K562 (cell line): ENCODE data around the gene SALL3. TPM values are rescaled to one million over a fixed set of nuclear protein-coding genes. Genes with fewer than 3 reads are reported as not detected.

ENCODE experiments used
- ATAC-seq: fragments of 200-7000 bp; cut with Tn5 transposase; 3 replicates; pipeline ENCODE4 v1.9.1; 2020; ENCODE audit warnings: moderate library complexity
- BruUV-seq: library from RNA; stranded (reverse); fragments of 400-500 nt; replicated peaks from 2 replicates; lab custom pipeline; 2021; lab: Mats Ljungman, UMichigan
- CTCF ChIA-PET: fragments of 300-600 bp; formaldehyde crosslinking; extraction: SDS; loops from one replicate; lab custom pipeline; 2021; ENCODE audit warnings: low intra/inter-chr PET ratio; lab: Yijun Ruan, JAX
- POLR2A ChIA-PET: fragments of 300-600, 350-650 bp; sonication (Branson Sonifier 250); formaldehyde crosslinking; extraction: SDS; loops from one replicate; lab custom pipeline; 2021; ENCODE audit warnings: antibody characterized with exemption, inconsistent platforms; lab: Yijun Ruan, JAX
- DNase-seq, 4 experiments: peaks; one replicate each; pipeline versions ENCODE4 v3.0.0 to v3.0.0-alpha.2; 2011 to 2018; ENCODE audit warnings: low spot score in 3 of 4, mixed read lengths in 3 of 4; ENCODE audit errors: extremely low read depth in 1 of 4
- FAIRE-seq: peaks from 2 replicates; lab custom pipeline; 2011; peaks lifted over from hg19 to GRCh38; lab: Jason Lieb, UNC
- H2AFZ ChIP-seq: 2 replicates; pipeline ENCODE4 v1.6.0; 2011; ENCODE audit warnings: low read depth, low read length, control low read depth, inconsistent platforms
- H3K27ac ChIP-seq: fragments of 200-600 bp; 3 replicates; pipeline ENCODE4 v1.8.0; 2011; ENCODE audit warnings: low read depth, mild to moderate bottlenecking, control low read depth, inconsistent platforms, low read length, moderate library complexity, mixed read lengths; ENCODE audit errors: extremely low read depth
- H3K27me3 ChIP-seq, 2 experiments: fragments of 300-600 bp in 1 of 2; 2 replicates in 1 of 2; 3 replicates in 1 of 2; pipeline versions ENCODE4 v1.6.0 to v1.8.0; 2011; ENCODE audit warnings: inconsistent platforms in 2 of 2, low read length in 2 of 2, mild to moderate bottlenecking in 1 of 2, mixed read lengths in 1 of 2, moderate library complexity in 1 of 2; ENCODE audit not compliant: control insufficient read depth in 2 of 2, insufficient read depth in 2 of 2
- H3K36me3 ChIP-seq: fragments of 300-600 bp; 3 replicates; pipeline ENCODE4 v1.8.0; 2011; ENCODE audit warnings: mild to moderate bottlenecking, low read length, inconsistent platforms; ENCODE audit not compliant: control insufficient read depth, insufficient read depth
- H3K4me1 ChIP-seq, 2 experiments: fragments of 200-600 bp in 1 of 2; replicated peaks in 1 of 2; 2 replicates in 1 of 2; 3 replicates in 1 of 2; pipeline versions ENCODE4 v1.5.1 to v1.8.0; 2011; ENCODE audit warnings: inconsistent platforms in 2 of 2, low read length in 2 of 2, mild to moderate bottlenecking in 1 of 2, mixed read lengths in 1 of 2, moderate library complexity in 1 of 2; ENCODE audit not compliant: control insufficient read depth in 2 of 2, insufficient read depth in 2 of 2
- H3K4me2 ChIP-seq: 2 replicates; pipeline ENCODE4 v1.6.1; 2011; ENCODE audit warnings: low read length, control low read depth, inconsistent platforms, mixed read lengths; ENCODE audit not compliant: insufficient read depth
- H3K4me3 ChIP-seq: fragments of 200-600 bp; sonication (generic), shearing (Covaris generic); 2 replicates; pipeline ENCODE4 v1.5.1; 2016; ENCODE audit warnings: control low read depth, inconsistent platforms
- H3K79me2 ChIP-seq: fragments of 200-600 bp; 3 replicates; pipeline ENCODE4 v1.8.0; 2011; ENCODE audit warnings: low read length, inconsistent platforms; ENCODE audit not compliant: control insufficient read depth, insufficient read depth
- H3K9ac ChIP-seq, 2 experiments: 2 replicates each; pipeline versions ENCODE4 v1.6.0 to v1.6.1; 2011; ENCODE audit warnings: low read depth in 2 of 2, low read length in 2 of 2, control low read depth in 1 of 2, inconsistent platforms in 1 of 2, mild to moderate bottlenecking in 1 of 2, mixed read lengths in 1 of 2; ENCODE audit not compliant: insufficient read depth in 1 of 2
- H3K9me1 ChIP-seq: one replicate; pipeline ENCODE4 v1.6.0; 2011; ENCODE audit warnings: inconsistent platforms, mild to moderate bottlenecking, low read length, moderate library complexity; ENCODE audit not compliant: control insufficient read depth, insufficient read depth
- H3K9me3 ChIP-seq: replicated peaks from 2 replicates; pipeline ENCODE4 v1.5.1; 2011; ENCODE audit warnings: low read depth, low read length, inconsistent platforms; ENCODE audit not compliant: control insufficient read depth, insufficient read depth
- H4K20me1 ChIP-seq: replicated peaks from 2 replicates; pipeline ENCODE4 v1.6.1; 2011; ENCODE audit warnings: low read length, inconsistent platforms, mixed read lengths; ENCODE audit not compliant: control insufficient read depth, insufficient read depth
- ARHGAP35 ChIP-seq: fragments of 450-650 bp; IDR thresholded peaks from 2 replicates; pipeline ENCODE4 v1.6.1; 2018; ENCODE audit not compliant: partially characterized antibody
- ILF3 ChIP-seq: fragments of 450-650 bp; IDR thresholded peaks from 2 replicates; pipeline ENCODE4 v1.6.1; 2018; ENCODE audit warnings: antibody characterized with exemption, mild to moderate bottlenecking, moderate library complexity, borderline replicate concordance
- NR2F6 ChIP-seq: fragments of 450-650 bp; formaldehyde crosslinking; IDR thresholded peaks from 2 replicates; pipeline ENCODE4 v1.4.0; 2020; ENCODE audit warnings: mild to moderate bottlenecking
- POLR2AphosphoS5 ChIP-seq: IDR thresholded peaks from 2 replicates; pipeline ENCODE4 v1.6.1; 2011; ENCODE audit warnings: mild to moderate bottlenecking, low read depth, low read length, moderate library complexity; ENCODE audit not compliant: control insufficient read depth, insufficient read depth
- SAFB2 ChIP-seq: fragments of 200-400 bp; formaldehyde crosslinking; IDR thresholded peaks from 2 replicates; pipeline ENCODE4 v1.6.1; 2018; ENCODE audit warnings: borderline replicate concordance, low read length, low read depth, moderate library complexity; ENCODE audit not compliant: severe bottlenecking
- WGBS: fragments of 100-300 bp; shearing (Covaris generic); methylation state at CpG from one replicate; pipeline ENCODE4 v1.1.6; 2016; ENCODE audit warnings: low coverage, mixed read lengths; ENCODE audit not compliant: insufficient coverage; ENCODE audit errors: missing lambda C conversion rate; 5-methylcytosine and 5-hydroxymethylcytosine counted together
- in situ Hi-C: fragments of 300-500 bp; cut with MboI; formaldehyde crosslinking; loops from 4 replicates; pipeline ENCODE4 v1.15.0; 2018; ENCODE audit warnings: inconsistent platforms, mixed read lengths
- intact Hi-C: fragments of 100-400 bp; cut with micrococcal nuclease; formaldehyde crosslinking; loops from 2 replicates; pipeline ENCODE4 v1.14.2; 2022
- polyA plus RNA-seq, 8 experiments: library from polyadenylated mRNA; depleted of rRNA in 4 of 8; stranded (reverse) in 5 of 8; unstranded in 3 of 8; fragments of >200 nt; fragmentation: Nextera tagmentation in 2 of 8; fragmentation: Illumina TruSeq in 1 of 8; extraction: Ambion mirVana in 2 of 8; extraction: Trizol in 1 of 8; gene quantifications; 2 replicates each; pipeline versions ENCODE4 v1.2.1 to v1.2.3, GENCODE V29; 2011 to 2014; ENCODE audit warnings: inconsistent platforms in 1 of 8, missing spikeins in 1 of 8
- total RNA-seq, 7 experiments: library from RNA; depleted of rRNA in 6 of 7; stranded (reverse); fragments of >200 nt in 6 of 7; fragmentation: Illumina TruSeq in 2 of 7; extraction: Trizol in 2 of 7; gene quantifications; 2 replicates each; pipeline versions ENCODE4 v1.2.1 to v1.2.3, GENCODE V29; 2011 to 2021; ENCODE audit warnings: low replicate concordance in 1 of 7
- TF ChIP-seq, protein P1 (sequence below), 2 experiments: fragments of 450-650 bp; formaldehyde crosslinking in 1 of 2; IDR thresholded peaks; 2 replicates each; pipeline versions ENCODE4 v1.4.0 to v1.6.1; 2014 to 2020; ENCODE audit warnings: mild to moderate bottlenecking in 2 of 2, borderline replicate concordance in 1 of 2, low read depth in 1 of 2
- TF ChIP-seq, protein P2 (sequence below): fragments of 450-650 bp; IDR thresholded peaks from 2 replicates; pipeline ENCODE4 v1.6.1; 2016; ENCODE audit warnings: borderline replicate concordance
- TF ChIP-seq, protein P3 (sequence below): fragments of 250-450 bp; sonication (Bioruptor Pico); IDR thresholded peaks from 2 replicates; pipeline ENCODE4 v1.8.0; 2021; ENCODE audit warnings: moderate library complexity, mild to moderate bottlenecking, inconsistent platforms

SALL3 gene
- total and polyA plus RNA-seq, 9 of the 15 experiments (the other 6 are each of a cell fraction or from before 2014, with no cell fraction given): not detected

GRCh38 chr18:78978349-78979055 is 1.1 kb upstream of the SALL3 start:
- Histone ChIP-seq H3K27me3 (0 out of 5 replicates have a peak, but pooled peaks cover 0 to 5% of the 10 kb centered on the region in 2 experiments), H3K9ac (no peak overlapping the region), H3K9me3 (no peaks in the 10 kb centered on the region), H3K79me2 (no peaks in the 10 kb centered on the region), H3K4me2 (no peak overlapping the region), H3K27ac (no peak overlapping the region), H3K9me1 (no peaks in the 10 kb centered on the region), H3K36me3 (no peaks in the 10 kb centered on the region), H3K4me3 (no peak overlapping the region), H3K4me1 (no peaks in the 10 kb centered on the region; a peak in 1 of 5 replicates), H4K20me1 (no peaks in the 10 kb centered on the region), H2AFZ (no peak overlapping the region)
- ATAC-seq (no peak), FAIRE-seq (no peak), DNase-seq (no peak)
- in situ Hi-C loops (no loop called here), intact Hi-C loops (no loop called here)
- BruUV-seq: no TSS peak
- 13% methylated on average over 6 of the region's 80 CpGs for WGBS
- ChIA-PET POLR2A (no interaction called here), CTCF (no interaction called here)
- no peak for TF ChIP-seq NR2F6 (CRISPR knock-in tag)
- no peak for TF ChIP-seq POLR2AphosphoS5
- TF ChIP-seq, protein P1, sequence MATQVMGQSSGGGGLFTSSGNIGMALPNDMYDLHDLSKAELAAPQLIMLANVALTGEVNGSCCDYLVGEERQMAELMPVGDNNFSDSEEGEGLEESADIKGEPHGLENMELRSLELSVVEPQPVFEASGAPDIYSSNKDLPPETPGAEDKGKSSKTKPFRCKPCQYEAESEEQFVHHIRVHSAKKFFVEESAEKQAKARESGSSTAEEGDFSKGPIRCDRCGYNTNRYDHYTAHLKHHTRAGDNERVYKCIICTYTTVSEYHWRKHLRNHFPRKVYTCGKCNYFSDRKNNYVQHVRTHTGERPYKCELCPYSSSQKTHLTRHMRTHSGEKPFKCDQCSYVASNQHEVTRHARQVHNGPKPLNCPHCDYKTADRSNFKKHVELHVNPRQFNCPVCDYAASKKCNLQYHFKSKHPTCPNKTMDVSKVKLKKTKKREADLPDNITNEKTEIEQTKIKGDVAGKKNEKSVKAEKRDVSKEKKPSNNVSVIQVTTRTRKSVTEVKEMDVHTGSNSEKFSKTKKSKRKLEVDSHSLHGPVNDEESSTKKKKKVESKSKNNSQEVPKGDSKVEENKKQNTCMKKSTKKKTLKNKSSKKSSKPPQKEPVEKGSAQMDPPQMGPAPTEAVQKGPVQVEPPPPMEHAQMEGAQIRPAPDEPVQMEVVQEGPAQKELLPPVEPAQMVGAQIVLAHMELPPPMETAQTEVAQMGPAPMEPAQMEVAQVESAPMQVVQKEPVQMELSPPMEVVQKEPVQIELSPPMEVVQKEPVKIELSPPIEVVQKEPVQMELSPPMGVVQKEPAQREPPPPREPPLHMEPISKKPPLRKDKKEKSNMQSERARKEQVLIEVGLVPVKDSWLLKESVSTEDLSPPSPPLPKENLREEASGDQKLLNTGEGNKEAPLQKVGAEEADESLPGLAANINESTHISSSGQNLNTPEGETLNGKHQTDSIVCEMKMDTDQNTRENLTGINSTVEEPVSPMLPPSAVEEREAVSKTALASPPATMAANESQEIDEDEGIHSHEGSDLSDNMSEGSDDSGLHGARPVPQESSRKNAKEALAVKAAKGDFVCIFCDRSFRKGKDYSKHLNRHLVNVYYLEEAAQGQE (IDR thresholded peaks at IDR 0.05; ENCODE audit: borderline replicate concordance): no peak
- TF ChIP-seq, protein P1 (CRISPR knock-in tag; IDR thresholded peaks at IDR 0.05; ENCODE audit: low read depth): no peak
- TF ChIP-seq, protein P2, sequence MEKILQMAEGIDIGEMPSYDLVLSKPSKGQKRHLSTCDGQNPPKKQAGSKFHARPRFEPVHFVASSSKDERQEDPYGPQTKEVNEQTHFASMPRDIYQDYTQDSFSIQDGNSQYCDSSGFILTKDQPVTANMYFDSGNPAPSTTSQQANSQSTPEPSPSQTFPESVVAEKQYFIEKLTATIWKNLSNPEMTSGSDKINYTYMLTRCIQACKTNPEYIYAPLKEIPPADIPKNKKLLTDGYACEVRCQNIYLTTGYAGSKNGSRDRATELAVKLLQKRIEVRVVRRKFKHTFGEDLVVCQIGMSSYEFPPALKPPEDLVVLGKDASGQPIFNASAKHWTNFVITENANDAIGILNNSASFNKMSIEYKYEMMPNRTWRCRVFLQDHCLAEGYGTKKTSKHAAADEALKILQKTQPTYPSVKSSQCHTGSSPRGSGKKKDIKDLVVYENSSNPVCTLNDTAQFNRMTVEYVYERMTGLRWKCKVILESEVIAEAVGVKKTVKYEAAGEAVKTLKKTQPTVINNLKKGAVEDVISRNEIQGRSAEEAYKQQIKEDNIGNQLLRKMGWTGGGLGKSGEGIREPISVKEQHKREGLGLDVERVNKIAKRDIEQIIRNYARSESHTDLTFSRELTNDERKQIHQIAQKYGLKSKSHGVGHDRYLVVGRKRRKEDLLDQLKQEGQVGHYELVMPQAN: no peak
- no peak for TF ChIP-seq SAFB2
- no peak for TF ChIP-seq ARHGAP35
- TF ChIP-seq ILF3: no peak
- TF ChIP-seq, protein P3, sequence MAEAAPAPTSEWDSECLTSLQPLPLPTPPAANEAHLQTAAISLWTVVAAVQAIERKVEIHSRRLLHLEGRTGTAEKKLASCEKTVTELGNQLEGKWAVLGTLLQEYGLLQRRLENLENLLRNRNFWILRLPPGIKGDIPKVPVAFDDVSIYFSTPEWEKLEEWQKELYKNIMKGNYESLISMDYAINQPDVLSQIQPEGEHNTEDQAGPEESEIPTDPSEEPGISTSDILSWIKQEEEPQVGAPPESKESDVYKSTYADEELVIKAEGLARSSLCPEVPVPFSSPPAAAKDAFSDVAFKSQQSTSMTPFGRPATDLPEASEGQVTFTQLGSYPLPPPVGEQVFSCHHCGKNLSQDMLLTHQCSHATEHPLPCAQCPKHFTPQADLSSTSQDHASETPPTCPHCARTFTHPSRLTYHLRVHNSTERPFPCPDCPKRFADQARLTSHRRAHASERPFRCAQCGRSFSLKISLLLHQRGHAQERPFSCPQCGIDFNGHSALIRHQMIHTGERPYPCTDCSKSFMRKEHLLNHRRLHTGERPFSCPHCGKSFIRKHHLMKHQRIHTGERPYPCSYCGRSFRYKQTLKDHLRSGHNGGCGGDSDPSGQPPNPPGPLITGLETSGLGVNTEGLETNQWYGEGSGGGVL (CRISPR knock-in tag): no peak
